NCI-H1417 (cell line): ENCODE measurements around the gene ENTR1.

Source experiments
- DNase-seq, 3 experiments: peaks; one replicate each; lab custom pipeline; 2025; lab: John Stamatoyannopoulos, UW

Gene ENTR1

GRCh38 chr9:136376457-136376856 is 34.0 kb downstream of the ENTR1 start:
- DNase-seq = no peak

- DNase-seq = no peak
Measured at GRCh38 chr9:136375096-136375495, 35.3 kb downstream of the ENTR1 start.

DNA sequence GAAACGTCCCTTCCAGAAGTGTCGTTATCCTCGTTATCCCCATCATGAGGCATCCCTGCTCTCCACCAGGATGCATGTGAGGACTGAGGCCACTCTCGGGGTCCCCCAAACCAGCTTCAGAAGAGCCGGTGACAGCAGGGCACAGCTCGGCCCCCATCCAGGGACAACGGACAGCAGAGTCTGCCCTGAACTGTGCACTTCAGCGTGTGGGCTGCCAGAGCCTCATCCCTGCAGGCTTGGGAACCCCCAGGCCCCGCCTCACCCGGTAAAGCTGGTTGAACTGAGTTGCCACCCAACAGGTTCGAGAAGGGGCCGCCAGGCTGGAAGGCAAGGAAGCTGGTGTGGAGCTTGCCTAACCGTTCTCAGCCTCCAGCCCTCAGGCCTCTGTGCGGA is 36.2 kb downstream of the ENTR1 start:
- no peak for DNase-seq

DNA sequence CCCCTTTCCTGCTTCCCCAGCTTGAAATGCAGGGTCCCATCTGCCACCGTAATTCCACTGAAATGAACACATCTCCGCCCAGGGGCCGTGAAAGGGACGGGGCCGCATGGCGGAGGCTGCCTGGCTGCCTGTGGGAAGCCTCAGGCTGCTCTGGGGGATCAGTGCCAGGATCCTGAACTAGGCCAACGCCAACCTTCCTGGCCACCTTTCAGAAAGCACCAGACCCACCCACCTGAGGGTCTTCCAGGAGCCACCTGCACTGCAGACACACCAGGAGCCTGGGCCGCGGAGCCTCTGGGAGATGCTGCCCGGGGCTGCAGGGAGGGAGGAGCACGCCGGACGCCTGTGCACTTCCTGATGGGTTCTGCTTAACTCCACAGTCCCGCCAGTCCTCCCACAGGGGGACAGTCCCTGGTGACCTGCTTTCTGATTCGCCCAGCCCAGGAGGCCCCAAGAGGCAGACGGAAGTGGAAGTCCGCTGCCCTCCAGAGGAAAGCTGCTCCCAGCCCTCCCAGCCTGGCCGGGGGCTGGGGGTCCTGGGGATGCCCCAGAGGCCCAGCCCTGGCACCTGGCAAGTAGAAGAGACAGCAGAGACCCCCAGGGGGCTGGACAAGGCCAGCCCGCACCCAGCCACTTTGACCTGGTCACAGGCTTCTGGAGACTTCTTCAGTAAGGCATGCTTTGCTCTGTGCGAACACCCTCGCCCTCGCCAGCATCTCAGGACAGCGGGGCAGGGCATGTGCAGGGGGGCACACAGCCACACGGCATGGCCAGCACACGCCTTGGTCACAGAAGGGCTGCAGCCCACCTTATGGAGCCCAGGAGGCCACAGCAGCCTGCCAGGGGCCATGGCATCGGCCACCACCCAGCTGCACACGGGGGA is 36.9 kb downstream of the ENTR1 start, which contains the start of gene CARD9:
Gene CARD9, minus strand, starts transcription at position 370 of the 883 bp plus-strand sequence. CDS start 1,591 bp downstream, outside the sequence.
- no peak for DNase-seq

DNA sequence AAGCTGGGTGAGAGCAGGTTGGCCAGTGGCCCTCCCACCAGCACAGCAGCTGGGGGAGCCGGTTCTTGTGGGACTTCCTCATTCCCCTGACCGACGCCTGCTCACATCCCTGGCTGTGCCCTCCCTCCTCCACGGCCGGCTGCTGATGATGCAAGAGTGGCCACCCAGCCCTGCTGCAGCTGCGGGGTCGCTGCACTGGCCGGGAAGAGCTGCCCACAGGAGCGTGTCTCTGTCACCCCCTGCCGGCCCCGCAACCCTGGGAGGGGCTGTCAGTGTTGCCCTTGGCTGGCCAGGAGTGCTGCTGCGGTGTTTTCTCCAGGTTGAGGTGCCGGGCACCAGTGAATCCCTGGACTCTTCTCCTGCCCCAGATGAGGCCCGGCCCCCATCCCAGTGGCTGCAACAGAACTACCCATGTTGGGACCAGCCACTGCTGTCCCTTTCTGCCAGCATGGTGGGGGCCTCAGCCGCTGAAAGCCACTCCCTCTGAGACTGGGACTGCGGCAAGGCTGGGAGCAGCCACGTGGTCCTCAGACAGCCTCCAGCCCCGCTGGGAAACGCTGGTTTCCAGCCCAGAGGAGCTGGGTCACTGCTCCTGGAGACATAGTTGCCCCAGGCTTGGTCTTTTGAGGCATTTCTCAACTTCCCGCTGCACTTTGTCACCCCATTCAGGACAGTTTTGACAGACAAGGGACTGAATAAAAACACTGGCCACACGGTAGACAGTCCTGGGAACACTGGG is 37.7 kb downstream of the ENTR1 start:
- peak in 2 of 3 experiments; percentile 29 to 53 for DNase-seq

GRCh38 chr9:136372006-136372405 is 38.4 kb downstream of the ENTR1 start:
- DNase-seq = no peak

DNA sequence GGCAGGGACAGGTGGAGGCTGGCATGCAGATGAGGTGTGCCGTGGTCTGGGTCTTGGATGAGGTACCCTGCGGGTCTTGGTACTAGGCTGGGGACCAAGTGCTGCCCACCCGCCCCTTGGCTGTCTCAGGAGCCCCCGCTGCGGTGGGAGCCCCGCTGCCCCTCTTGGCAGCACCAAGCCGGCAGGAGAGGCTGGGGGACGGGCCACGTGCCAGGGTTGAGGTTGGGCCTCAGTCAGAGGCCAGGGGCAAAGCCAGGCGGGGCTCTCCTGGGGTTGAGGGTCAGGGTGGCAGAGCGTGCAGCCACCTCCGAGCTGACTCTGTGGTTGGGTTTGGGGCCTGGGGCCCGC is 38.9 kb downstream of the ENTR1 start:
- no peak for DNase-seq

- DNase-seq = no peak
Measured at GRCh38 chr9:136370687-136371532, 39.5 kb downstream of the ENTR1 start.

DNA sequence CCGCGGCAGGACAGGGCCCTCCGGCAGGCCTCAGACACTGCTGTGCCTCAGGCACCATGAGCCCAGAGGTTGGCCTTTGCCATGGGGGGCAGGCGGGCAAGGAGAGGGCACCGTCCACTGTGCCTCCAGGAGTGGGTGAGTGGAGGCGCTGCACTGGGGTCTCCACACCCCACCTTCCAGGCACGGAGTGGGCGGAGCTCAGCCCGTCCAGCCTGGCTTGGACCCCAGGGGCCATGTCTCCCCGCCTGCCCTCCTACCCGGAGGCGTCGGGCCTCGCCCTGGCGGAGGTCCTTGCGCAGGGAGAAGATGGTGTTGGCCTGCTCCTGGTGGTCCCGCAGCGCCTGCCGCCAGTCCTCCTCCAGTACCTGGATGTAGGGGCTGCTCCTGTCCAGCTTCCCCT is 40.4 kb downstream of the ENTR1 start:
- DNase-seq = no peak

DNA sequence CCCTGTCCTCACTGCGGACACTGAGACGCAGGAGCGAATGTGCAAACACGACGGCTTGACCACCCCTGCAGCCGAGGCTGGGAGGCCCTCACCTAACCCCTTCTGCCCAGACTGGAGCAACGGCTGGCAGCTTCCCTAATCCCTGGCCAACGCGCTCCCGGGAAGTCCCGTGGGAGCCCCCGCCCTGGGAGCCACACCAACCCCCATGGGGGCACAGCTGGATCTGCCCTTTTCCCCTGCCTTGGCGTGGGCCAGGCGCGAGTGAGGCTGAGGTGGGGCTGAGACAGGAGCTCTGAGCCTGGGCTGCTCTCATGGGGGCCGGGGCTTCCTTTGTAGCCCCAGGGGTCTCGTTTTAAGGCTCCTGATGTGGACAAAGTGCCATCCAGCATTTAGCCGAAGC is 42.2 kb downstream of the ENTR1 start:
- no peak for DNase-seq

DNA sequence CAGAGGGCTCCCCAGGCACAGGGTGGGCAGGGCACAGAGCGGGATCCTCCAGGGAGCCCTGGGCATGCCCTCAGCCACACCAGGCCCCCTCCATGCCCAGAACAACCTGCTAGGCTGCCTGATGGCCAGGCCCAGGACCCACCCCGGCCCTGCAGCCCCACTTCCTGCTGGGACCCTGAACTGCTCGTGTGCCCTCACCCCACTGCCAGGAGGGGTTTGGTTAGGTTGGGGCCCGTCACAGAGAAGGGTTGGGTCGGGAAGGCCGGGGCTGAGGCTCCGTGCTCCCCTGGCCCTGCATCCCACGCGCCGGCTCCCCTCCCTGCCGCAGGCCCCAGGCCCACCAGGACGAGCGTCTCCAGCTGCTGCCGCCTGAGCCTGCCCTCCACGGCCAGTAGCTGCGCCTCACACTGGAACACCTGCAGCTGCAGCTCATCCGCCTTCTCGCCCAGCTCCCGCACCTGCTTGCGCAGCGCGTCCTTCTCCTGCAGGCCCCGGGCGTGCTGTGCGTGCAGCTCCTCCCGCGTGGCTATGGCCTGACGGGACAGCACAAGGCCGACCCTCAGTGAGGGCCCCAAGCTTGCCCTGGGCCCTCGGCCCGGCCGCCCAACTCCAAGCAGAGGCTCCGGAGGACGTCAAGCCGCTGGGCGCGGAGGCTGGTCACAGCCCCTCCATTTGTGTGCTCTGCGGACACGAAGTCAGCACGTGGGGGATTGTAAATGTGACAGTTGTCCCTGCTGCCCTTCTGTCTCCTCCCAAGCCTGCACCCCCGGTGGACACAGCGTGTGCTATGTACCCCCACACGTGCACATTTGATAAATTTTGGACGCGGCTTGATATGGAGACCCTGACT is 42.9 kb downstream of the ENTR1 start:
- peak in 1 of 3 experiments; percentile 46 for DNase-seq

DNA sequence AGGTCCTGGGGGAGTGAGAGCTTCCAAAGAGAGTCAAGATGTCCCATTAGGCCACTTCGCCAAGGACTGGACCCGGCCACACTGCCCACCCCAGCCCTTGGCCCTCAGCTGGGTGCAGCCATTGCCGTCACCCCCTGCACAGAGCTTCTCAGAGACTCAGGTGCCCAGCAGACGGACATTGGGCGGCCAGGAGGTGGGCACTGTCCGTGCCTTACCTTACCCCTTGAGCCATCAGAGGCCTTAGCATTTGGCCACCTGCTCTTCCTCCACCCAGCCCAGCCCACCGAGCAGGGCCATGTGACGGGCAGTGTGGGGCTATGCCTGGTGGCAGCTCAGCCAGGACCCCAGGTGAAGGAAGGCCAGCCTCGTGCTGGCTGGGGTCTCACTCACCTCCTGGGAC is 43.6 kb downstream of the ENTR1 start:
- no peak for DNase-seq

GRCh38 chr9:136365775-136366222 is 44.6 kb downstream of the ENTR1 start:
- no peak for DNase-seq

GRCh38 chr9:136364942-136365774 is 45.3 kb downstream of the ENTR1 start:
- peak in 2 of 3 experiments; percentile 44 to 68 for DNase-seq

- peak in 2 of 3 experiments; percentile 90 to 93 for DNase-seq
Measured at GRCh38 chr9:136363949-136364748, 46.3 kb downstream of the ENTR1 start.

GRCh38 chr9:136363106-136363948 is 47.1 kb downstream of the ENTR1 start, which contains the start of gene DNLZ:
TSS of gene DNLZ (minus strand) at chr9:136363744. CDS start at chr9:136363714, 30 bp downstream.
- DNase-seq = peak; percentile 81 to 96 (median 91)

- no peak for DNase-seq
Measured at GRCh38 chr9:136362450-136362784, 48.0 kb downstream of the ENTR1 start.

- DNase-seq = no peak
Measured at GRCh38 chr9:136361754-136362449, 48.5 kb downstream of the ENTR1 start.
